Upper lobe of left lung (tissue), 4 donors: Measurements from ENCODE around the gene EML4.

Experiments
- CTCF ChIP-seq, 6 experiments: fragments of 450-650 bp in 4 of 6; fragments of 200-600 bp in 2 of 6; sonication (generic) in 2 of 6; IDR thresholded peaks; one replicate each; pipeline ENCODE4 v1.5.1; 2016 to 2019; ENCODE audit warnings: antibody characterized with exemption in 6 of 6
- POLR2A ChIP-seq, 4 donors: fragments of 450-650 bp; IDR thresholded peaks; one replicate each; pipeline ENCODE4 v1.5.1; 2016 to 2017; ENCODE audit warnings: antibody characterized with exemption in 4 of 4, mild to moderate bottlenecking in 2 of 4

GRCh38 chr2:42142547-42143184 lies 26.5 kb upstream of the EML4 start:
- TF ChIP-seq CTCF (IDR thresholded peaks at IDR 0.05) (no peak), POLR2A (IDR thresholded peaks at IDR 0.05) (no peak)
